ENCODE data around the gene SYT2.
"Not testable (repeated sequence)": the region's sequence is repeated elsewhere in the genome, so short reads cannot be mapped to it uniquely, and the experiment has no call there.

DNA sequence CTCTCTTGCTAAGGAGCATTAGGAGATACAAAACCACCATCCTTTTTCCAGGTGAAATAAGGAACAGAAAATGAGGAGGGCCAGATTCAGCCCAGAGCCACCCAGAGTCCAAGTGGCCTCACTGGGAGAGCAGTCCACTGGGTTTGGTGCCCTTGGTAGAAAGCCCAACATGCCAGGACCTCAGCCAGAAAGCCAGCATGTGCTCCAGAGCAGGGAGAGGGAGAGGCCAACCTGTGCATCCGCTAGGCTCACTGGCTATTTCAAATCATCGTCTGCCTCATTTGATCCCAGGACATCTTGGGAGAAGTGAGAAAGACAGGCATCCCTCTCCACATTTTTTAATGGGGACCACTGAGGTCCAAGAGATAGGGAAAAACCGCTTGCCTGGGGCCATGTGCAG, 74.1 kb downstream of the SYT2 start:
- TF ChIP-seq CTCF (conservative IDR thresholded peaks at IDR 0.05; ENCODE audit: low read depth, low read length); EZH2 (IDR thresholded peaks at IDR 0.05; ENCODE audit: borderline replicate concordance, low read depth, low read length, poor library complexity, severe bottlenecking): not testable (repeated sequence)

Measured in A673 (cell line).